Spleen (tissue), 7 donors: ENCODE results near the gene VLDLR.

ENCODE experiments used
- CTCF ChIP-seq, 11 experiments: fragments of 200-600 bp in 7 of 11; fragments of 450-650 bp in 4 of 11; sonication (generic) in 4 of 11; IDR thresholded peaks in 8 of 11; conservative IDR thresholded peaks in 3 of 11; 1 replicate in 7 of 11; 2 replicates in 4 of 11; pipeline versions ENCODE4 v1.4.0 to v1.8.0; 2016 to 2021; ENCODE audit warnings: antibody characterized with exemption in 11 of 11, inconsistent platforms in 4 of 11, mild to moderate bottlenecking in 1 of 11
- POLR2A ChIP-seq, 3 donors: fragments of 450-650 bp; IDR thresholded peaks; one replicate each; pipeline ENCODE4 v1.5.1; 2017; ENCODE audit warnings: antibody characterized with exemption in 3 of 3, mild to moderate bottlenecking in 1 of 3
- donor health status: DM: no; HTN: no; CAD: no; lungs with moderate emphysema.
- donor health status: DM: no; HTN: no; CAD: no.
- donor health status: DM: no; HTN: no; CAD: no.

- TF ChIP-seq POLR2A (IDR thresholded peaks at IDR 0.05) (no peak), CTCF (IDR thresholded peaks at IDR 0.05 in 8 of 11, conservative IDR thresholded peaks at IDR 0.05 in 3 of 11) (no peak)
Observed at GRCh38 chr9:2675834-2676233, 54.2 kb downstream of the VLDLR start.
